Naive thymus-derived CD4-positive, alpha-beta T cell (primary cell): ENCODE measurements around the gene LHFPL2. TPM values are rescaled to one million over a fixed set of nuclear protein-coding genes. Genes with fewer than 3 reads are reported as not detected.

Experiments
- ATAC-seq: fragments of 150-1000 bp; cut with Tn5 transposase; 2 replicates; pipeline ENCODE4 v1.10.0; 2021; ENCODE audit warnings: mild to moderate bottlenecking, moderate library complexity
- CTCF ChIA-PET: fragments of 350-600 bp; sonication (Branson Sonifier 250); formaldehyde crosslinking; loops from one replicate; lab custom pipeline; 2021; ENCODE audit warnings: antibody characterized with exemption; lab: Charles Lee
- POLR2A ChIA-PET: fragments of 350-600 bp; sonication (Branson Sonifier 250); formaldehyde crosslinking; loops from one replicate; lab custom pipeline; 2021; ENCODE audit warnings: antibody characterized with exemption, inconsistent platforms; lab: Charles Lee
- DNase-seq, 9 donors: peaks; one replicate each; pipeline versions ENCODE4 v3.0.0 to v3.0.0-alpha.2; 2020 to 2022; ENCODE audit warnings: mixed read lengths in 1 of 9
- H3K27ac ChIP-seq: one replicate; pipeline ENCODE4 v1.7.0; 2013; ENCODE audit warnings: mild to moderate bottlenecking, low read depth, low read length, moderate library complexity
- H3K27me3 ChIP-seq, 2 donors: one replicate each; pipeline ENCODE4 v1.7.0; 2013; ENCODE audit warnings: low read length in 2 of 2, mild to moderate bottlenecking in 2 of 2, moderate library complexity in 2 of 2; ENCODE audit not compliant: control insufficient read depth in 2 of 2, insufficient read depth in 2 of 2
- H3K36me3 ChIP-seq, 3 experiments: 1 replicate in 2 of 3; 2 replicates in 1 of 3; pipeline ENCODE4 v1.7.0; 2013; ENCODE audit warnings: low read length in 3 of 3, mild to moderate bottlenecking in 3 of 3, moderate library complexity in 1 of 3; ENCODE audit not compliant: insufficient read depth in 3 of 3, control insufficient read depth in 2 of 3
- H3K4me1 ChIP-seq, 2 donors: one replicate each; pipeline ENCODE4 v1.7.0; 2013; ENCODE audit warnings: low read length in 2 of 2, mild to moderate bottlenecking in 2 of 2, moderate library complexity in 1 of 2; ENCODE audit not compliant: control insufficient read depth in 2 of 2, insufficient read depth in 2 of 2
- H3K4me3 ChIP-seq: 2 replicates; pipeline ENCODE4 v1.7.0; 2013; ENCODE audit warnings: mild to moderate bottlenecking, low read length
- H3K9me3 ChIP-seq, 3 experiments: 1 replicate in 2 of 3; 2 replicates in 1 of 3; pipeline ENCODE4 v1.7.0; 2013; ENCODE audit warnings: low read length in 3 of 3; ENCODE audit not compliant: control insufficient read depth in 2 of 3
- H3K27ac Mint-ChIP-seq, 9 donors: one replicate each; pipeline ENCODE4 v1.8.0; 2020 to 2022; ENCODE audit warnings: mixed read lengths in 9 of 9, mild to moderate bottlenecking in 8 of 9, moderate library complexity in 5 of 9, inconsistent platforms in 2 of 9
- H3K27me3 Mint-ChIP-seq, 5 donors: one replicate each; pipeline ENCODE4 v1.8.0; 2021 to 2022; ENCODE audit warnings: mixed read lengths in 5 of 5, mild to moderate bottlenecking in 1 of 5
- H3K36me3 Mint-ChIP-seq, 5 donors: one replicate each; pipeline ENCODE4 v1.8.0; 2020 to 2022; ENCODE audit warnings: mixed read lengths in 5 of 5, mild to moderate bottlenecking in 3 of 5, inconsistent platforms in 1 of 5
- H3K4me1 Mint-ChIP-seq, 7 donors: one replicate each; pipeline ENCODE4 v1.8.0; 2020 to 2022; ENCODE audit warnings: mixed read lengths in 7 of 7, mild to moderate bottlenecking in 3 of 7, inconsistent platforms in 1 of 7
- H3K4me3 Mint-ChIP-seq, 10 donors: one replicate each; pipeline ENCODE4 v1.8.0; 2020 to 2022; ENCODE audit warnings: mild to moderate bottlenecking in 10 of 10, mixed read lengths in 10 of 10, moderate library complexity in 6 of 10, inconsistent platforms in 2 of 10
- H3K9me3 Mint-ChIP-seq, 11 donors: one replicate each; pipeline ENCODE4 v1.8.0; 2020 to 2022; ENCODE audit warnings: mixed read lengths in 11 of 11, mild to moderate bottlenecking in 4 of 11, inconsistent platforms in 1 of 11, moderate library complexity in 1 of 11
- intact Hi-C, 2 donors: fragments of 100-400 bp; cut with micrococcal nuclease; formaldehyde crosslinking; loops; one replicate each; pipeline ENCODE4 v1.15.1; 2023
- polyA plus RNA-seq, 2 donors: library from polyadenylated mRNA; unstranded; fragments of 300-500 nt; fragmentation: Illumina TruSeq; gene quantifications; one replicate each; pipeline ENCODE4 v1.2.3, GENCODE V29; 2021
- total RNA-seq, 6 experiments: library from RNA in 5 of 6; stranded (reverse) in 5 of 6; gene quantifications; 1 replicate in 5 of 6; 2 replicates in 1 of 6; pipeline ENCODE4 v1.2.3 and lab custom pipeline; 2021 to 2026

The LHFPL2 gene
- total and polyA plus RNA-seq, 7 experiments from 2014 or later, result 0.37 to 2.9 (median 1.3) TPM; not detected in 1

GRCh38 chr5:78534148-78534904, 114.2 kb downstream of the LHFPL2 start:
- CTCF ChIA-PET, result no interaction called here
- no peak overlapping the region for H3K4me3 ChIP-seq

GRCh38 chr5:78533356-78533755, 115.2 kb downstream of the LHFPL2 start:
- Mint-ChIP-seq H3K27ac (no peak overlapping the region), H3K36me3 (no peaks in the 10 kb centered on the region), H3K4me3 (no peak overlapping the region), H3K4me1 (no peaks in the 10 kb centered on the region), H3K9me3 (no peaks in the 10 kb centered on the region), H3K27me3 (peaks cover 0 to 6% (median 0%) of the 10 kb centered on the region in 5 donors)
- intact Hi-C loops, result no loop called here
- no peaks in the 10 kb centered on the region for H3K4me1 ChIP-seq
- DNase-seq (no peak), ATAC-seq (no peak)
- H3K4me3 ChIP-seq, result no peak overlapping the region
- H3K9me3 ChIP-seq, result no peaks in the 10 kb centered on the region
- ChIA-PET CTCF (no interaction called here), POLR2A (no interaction called here)
- H3K27me3 ChIP-seq, result no peaks in the 10 kb centered on the region
- no peaks in the 10 kb centered on the region for H3K36me3 ChIP-seq
- H3K27ac ChIP-seq, result no peak overlapping the region

More at GRCh38 chr5:78534148-78534904, 114.2 kb downstream of the LHFPL2 start:
- Mint-ChIP-seq H3K36me3 (no peaks in the 10 kb centered on the region), H3K4me3 (no peak overlapping the region), H3K9me3 (no peaks in the 10 kb centered on the region), H3K27ac (no peak overlapping the region), H3K27me3 (peaks cover 0 to 6% (median 0%) of the 10 kb centered on the region in 5 donors), H3K4me1 (no peaks in the 10 kb centered on the region)
- H3K36me3 ChIP-seq, result no peaks in the 10 kb centered on the region
- no peak overlapping the region for H3K27ac ChIP-seq
- POLR2A ChIA-PET, result no interaction called here
- no peaks in the 10 kb centered on the region for H3K4me1 ChIP-seq
- intact Hi-C loops, result no loop called here
- H3K9me3 ChIP-seq, result no peaks in the 10 kb centered on the region
- no peaks in the 10 kb centered on the region for H3K27me3 ChIP-seq
- DNase-seq (no peak), ATAC-seq (peak; percentile 62)

GRCh38 chr5:78530342-78531096, 118.1 kb downstream of the LHFPL2 start:
- no peak for DNase-seq

GRCh38 chr5:78527925-78528324, 120.6 kb downstream of the LHFPL2 start:
- no peak for DNase-seq
- H3K36me3 ChIP-seq, result no peaks in the 10 kb centered on the region
- no peaks in the 10 kb centered on the region for H3K9me3 ChIP-seq
- H3K4me3 Mint-ChIP-seq, result no peak overlapping the region
- H3K27ac ChIP-seq, result no peak overlapping the region
- no peak overlapping the region for H3K4me3 ChIP-seq
- peaks cover 12 to 24% (median 17%) of the 10 kb centered on the region in 5 donors for H3K27me3 Mint-ChIP-seq
- no peaks in the 10 kb centered on the region for H3K9me3 Mint-ChIP-seq
- intact Hi-C loops, result no loop called here
- ChIA-PET CTCF (no interaction called here), POLR2A (no interaction called here)
- ATAC-seq, result no peak
- no peak overlapping the region for H3K27ac Mint-ChIP-seq
- H3K27me3 ChIP-seq, result no peaks in the 10 kb centered on the region
- H3K4me1 Mint-ChIP-seq, result no peaks in the 10 kb centered on the region
- H3K4me1 ChIP-seq, result no peaks in the 10 kb centered on the region
- H3K36me3 Mint-ChIP-seq, result no peaks in the 10 kb centered on the region

More at GRCh38 chr5:78530342-78531096, 118.1 kb downstream of the LHFPL2 start:
- POLR2A ChIA-PET, result no interaction called here
- Mint-ChIP-seq H3K4me3 (no peak overlapping the region), H3K9me3 (no peaks in the 10 kb centered on the region), H3K36me3 (no peaks in the 10 kb centered on the region), H3K27ac (no peak overlapping the region), H3K27me3 (peaks cover 0 to 9% (median 5%) of the 10 kb centered on the region in 5 donors), H3K4me1 (no peaks in the 10 kb centered on the region)
- ATAC-seq, result no peak
- Histone ChIP-seq H3K36me3 (no peaks in the 10 kb centered on the region), H3K9me3 (no peaks in the 10 kb centered on the region), H3K27me3 (no peaks in the 10 kb centered on the region), H3K4me1 (no peaks in the 10 kb centered on the region), H3K4me3 (no peak overlapping the region), H3K27ac (no peak overlapping the region)
- CTCF ChIA-PET, result no interaction called here
- intact Hi-C loops, result no loop called here

- ChIA-PET CTCF (no interaction called here), POLR2A (no interaction called here)
- Histone ChIP-seq H3K4me1 (no peaks in the 10 kb centered on the region), H3K27ac (no peak overlapping the region), H3K9me3 (no peaks in the 10 kb centered on the region), H3K36me3 (no peaks in the 10 kb centered on the region), H3K4me3 (no peak overlapping the region), H3K27me3 (no peaks in the 10 kb centered on the region)
- Mint-ChIP-seq H3K9me3 (no peaks in the 10 kb centered on the region), H3K27ac (no peak overlapping the region), H3K27me3 (peaks cover 13 to 24% (median 18%) of the 10 kb centered on the region in 5 donors), H3K4me1 (no peaks in the 10 kb centered on the region), H3K4me3 (no peak overlapping the region), H3K36me3 (no peaks in the 10 kb centered on the region)
- no peak for DNase-seq
- intact Hi-C loops, result no loop called here
- peak; percentile 77 for ATAC-seq
These were observed 121.3 kb downstream of the LHFPL2 start for GRCh38 chr5:78527054-78527859.

- CTCF ChIA-PET, result no interaction called here
These were observed 122.5 kb downstream of the LHFPL2 start for GRCh38 chr5:78526049-78526525.

More at GRCh38 chr5:78526049-78526525, 122.5 kb downstream of the LHFPL2 start:
- POLR2A ChIA-PET, result no interaction called here
- intact Hi-C loops, result no loop called here
- Mint-ChIP-seq H3K27me3 (peaks cover 13 to 24% (median 19%) of the 10 kb centered on the region in 5 donors), H3K4me1 (no peaks in the 10 kb centered on the region), H3K9me3 (no peaks in the 10 kb centered on the region), H3K36me3 (no peaks in the 10 kb centered on the region), H3K27ac (no peak overlapping the region), H3K4me3 (no peak overlapping the region)
- peak; percentile 19 for ATAC-seq
- no peak overlapping the region for H3K4me3 ChIP-seq
- H3K27me3 ChIP-seq, result no peaks in the 10 kb centered on the region
- no peaks in the 10 kb centered on the region for H3K4me1 ChIP-seq
- DNase-seq, result no peak
- no peaks in the 10 kb centered on the region for H3K9me3 ChIP-seq
- H3K36me3 ChIP-seq, result no peaks in the 10 kb centered on the region
- no peak overlapping the region for H3K27ac ChIP-seq
